Measurements from ENCODE around the gene GALNT16.

DNA sequence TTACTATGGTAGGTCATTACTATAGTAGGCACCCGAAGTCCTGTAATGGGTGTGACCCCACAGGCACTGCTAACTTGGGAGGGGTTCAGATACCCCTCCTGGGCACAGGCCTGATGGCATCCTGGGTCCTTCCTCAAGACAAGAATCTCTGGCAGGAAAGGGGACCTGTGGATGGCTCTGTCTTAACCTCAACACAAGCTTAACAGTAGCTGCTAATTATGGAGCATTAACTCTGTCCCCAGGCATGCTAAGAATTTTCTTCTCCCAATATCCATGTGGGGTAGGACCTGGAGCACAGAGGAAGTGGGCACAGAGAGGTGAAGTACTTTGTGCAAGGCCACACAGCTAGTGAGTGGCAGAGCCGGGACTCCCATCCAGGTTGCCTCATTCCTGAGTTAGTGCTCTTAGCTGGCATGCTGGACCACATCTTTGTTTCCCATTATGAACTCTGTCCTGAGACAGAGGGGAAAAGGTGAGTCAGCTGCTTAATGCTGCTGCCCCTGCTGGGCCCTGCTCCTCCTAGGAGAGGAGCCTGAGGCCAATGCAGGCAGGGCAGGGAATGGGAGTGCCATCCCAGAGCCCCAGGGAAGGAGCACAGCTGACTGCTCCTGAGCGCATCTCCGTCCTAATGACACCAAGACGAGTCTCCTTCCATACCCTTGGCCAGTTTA lies 32.1 kb downstream of the GALNT16 start:
- no peak for TF ChIP-seq POLR2AphosphoS5 (IDR thresholded peaks at IDR 0.05; ENCODE audit: borderline replicate concordance, low read depth, low read length)
- TF ChIP-seq EZH2 (IDR thresholded peaks at IDR 0.05), result no peak

Measured in SK-N-MC (cell line).